Pancreas (tissue), 10 donors: ENCODE data around the gene CBY1. TPM values are rescaled to one million over a fixed set of nuclear protein-coding genes. Genes with fewer than 3 reads are reported as not detected.

Source experiments
- ATAC-seq, 4 donors: fragments of 200-7000 bp; cut with Tn5 transposase; one replicate each; pipeline versions ENCODE4 v1.8.0 to v1.9.1; 2020; ENCODE audit warnings: mild to moderate bottlenecking in 4 of 4, moderate library complexity in 4 of 4
- DNase-seq, 6 donors: peaks; one replicate each; pipeline ENCODE4 v3.0.0-alpha.2; 2020
- FAIRE-seq: peaks from 2 replicates; lab custom pipeline; 2012; peaks lifted over from hg19 to GRCh38; lab: Jason Lieb, UNC
- H3K27ac ChIP-seq, 4 donors: fragments of 200-600 bp; sonication (generic); 1 replicate in 3 of 4; 2 replicates in 1 of 4; pipeline versions ENCODE4 v1.5.0 to v1.8.0; 2020
- H3K27me3 ChIP-seq, 4 donors: fragments of 200-600 bp; one replicate each; pipeline ENCODE4 v1.8.0; 2021
- H3K36me3 ChIP-seq, 3 donors: fragments of 200-600 bp; sonication (generic) in 1 of 3; one replicate each; pipeline versions ENCODE4 v1.5.0 to v1.8.0; 2020 to 2021
- H3K4me1 ChIP-seq, 3 donors: fragments of 200-600 bp; one replicate each; pipeline ENCODE4 v1.8.0; 2021
- H3K4me3 ChIP-seq, 4 donors: fragments of 200-600 bp; sonication (generic) in 2 of 4; one replicate each; pipeline versions ENCODE4 v1.5.0 to v1.8.0; 2020 to 2021
- H3K9me3 ChIP-seq, 4 donors: fragments of 200-600 bp; one replicate each; pipeline ENCODE4 v1.8.0; 2021
- WGBS, 2 donors: extraction: QIAGEN DNeasy Blood & Tissue Kit; methylation state at CpG; one replicate each; pipeline ENCODE4 v1.1.7; 2013; 5-methylcytosine and 5-hydroxymethylcytosine counted together
- intact Hi-C, 3 donors: fragments of 100-400 bp; cut with DNase I; formaldehyde crosslinking; loops; one replicate each; pipeline versions ENCODE4 v1.11.1 to v1.14.2; 2022
- polyA plus RNA-seq, 2 donors: library from polyadenylated mRNA; stranded (reverse); fragments of 200-250 nt; gene quantifications; one replicate each; pipeline ENCODE4 v1.2.3, GENCODE V29; 2013
- total RNA-seq, 6 donors: library from RNA; stranded (reverse); fragmentation: NEBNext Ultra II Directional in 4 of 6; extraction: Animal tissue kit (Norgen Biotek cat#: 25700) in 4 of 6; gene quantifications; one replicate each; pipeline versions ENCODE4 v1.2.1 to v1.2.4, GENCODE V29; 2021 to 2023
- TF ChIP-seq, protein P1 (sequence below), 4 donors: fragments of 200-600 bp; sonication (generic) in 3 of 4; IDR thresholded peaks; one replicate each; pipeline versions ENCODE4 v1.5.0 to v1.8.0; 2021; ENCODE audit warnings: antibody characterized with exemption in 4 of 4
- donor health status: healthy with polysubstance abuse.
- donor health status: DM: no; HTN: no; CAD: no; lungs with moderate emphysema.
- donor health status: DM: no; HTN: no; CAD: no.
- donor health status: control.
- donor health status: control.
- donor health status: Bipolar disorder and iron deficiency.
- donor health status: DM: yes; HTN: yes; CAD: no.
- donor health status: DM: no; HTN: no; CAD: no.
- donor health status: DM: no; HTN: no; CAD: no.
- donor health status: DM: yes; HTN: yes; CAD: no.

CBY1 gene
- total and polyA plus RNA-seq, 8 donors = 15.3 to 37.1 (median 19.2) TPM

DNA sequence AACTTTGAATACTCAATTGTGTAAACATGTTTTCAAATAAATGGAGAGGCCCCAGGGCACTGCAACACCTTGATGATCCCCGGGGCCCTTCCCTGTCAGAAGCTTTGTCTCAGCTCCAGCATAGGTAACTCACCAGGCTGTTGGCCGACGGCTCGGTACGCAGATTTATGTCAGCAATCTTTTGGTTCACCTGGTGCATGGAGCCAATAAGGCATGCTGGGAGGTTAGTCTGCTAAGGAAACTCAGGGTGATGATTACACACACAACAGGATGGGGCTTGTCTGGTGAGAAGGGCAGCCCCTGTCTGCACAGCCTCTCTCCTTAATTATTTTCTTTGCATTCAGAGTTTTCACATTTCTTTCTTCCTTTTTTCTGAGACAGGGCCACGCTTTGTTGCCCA lies 11.0 kb upstream of the CBY1 start:
- Histone ChIP-seq H3K27ac (no peak overlapping the region), H3K27me3 (no peaks in the 10 kb centered on the region), H3K4me3 (no peak overlapping the region), H3K4me1 (no peaks in the 10 kb centered on the region), H3K9me3 (no peaks in the 10 kb centered on the region), H3K36me3 (no peaks in the 10 kb centered on the region)
- FAIRE-seq = no peak
- no peak for ATAC-seq
- TF ChIP-seq, protein P1, sequence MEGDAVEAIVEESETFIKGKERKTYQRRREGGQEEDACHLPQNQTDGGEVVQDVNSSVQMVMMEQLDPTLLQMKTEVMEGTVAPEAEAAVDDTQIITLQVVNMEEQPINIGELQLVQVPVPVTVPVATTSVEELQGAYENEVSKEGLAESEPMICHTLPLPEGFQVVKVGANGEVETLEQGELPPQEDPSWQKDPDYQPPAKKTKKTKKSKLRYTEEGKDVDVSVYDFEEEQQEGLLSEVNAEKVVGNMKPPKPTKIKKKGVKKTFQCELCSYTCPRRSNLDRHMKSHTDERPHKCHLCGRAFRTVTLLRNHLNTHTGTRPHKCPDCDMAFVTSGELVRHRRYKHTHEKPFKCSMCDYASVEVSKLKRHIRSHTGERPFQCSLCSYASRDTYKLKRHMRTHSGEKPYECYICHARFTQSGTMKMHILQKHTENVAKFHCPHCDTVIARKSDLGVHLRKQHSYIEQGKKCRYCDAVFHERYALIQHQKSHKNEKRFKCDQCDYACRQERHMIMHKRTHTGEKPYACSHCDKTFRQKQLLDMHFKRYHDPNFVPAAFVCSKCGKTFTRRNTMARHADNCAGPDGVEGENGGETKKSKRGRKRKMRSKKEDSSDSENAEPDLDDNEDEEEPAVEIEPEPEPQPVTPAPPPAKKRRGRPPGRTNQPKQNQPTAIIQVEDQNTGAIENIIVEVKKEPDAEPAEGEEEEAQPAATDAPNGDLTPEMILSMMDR (IDR thresholded peaks at IDR 0.05) = no peak
- intact Hi-C loops = no loop called here
- no peak for DNase-seq
- 94 to 97% methylated on average over 6 of the region's 6 CpGs for WGBS, 2 donors

DNA sequence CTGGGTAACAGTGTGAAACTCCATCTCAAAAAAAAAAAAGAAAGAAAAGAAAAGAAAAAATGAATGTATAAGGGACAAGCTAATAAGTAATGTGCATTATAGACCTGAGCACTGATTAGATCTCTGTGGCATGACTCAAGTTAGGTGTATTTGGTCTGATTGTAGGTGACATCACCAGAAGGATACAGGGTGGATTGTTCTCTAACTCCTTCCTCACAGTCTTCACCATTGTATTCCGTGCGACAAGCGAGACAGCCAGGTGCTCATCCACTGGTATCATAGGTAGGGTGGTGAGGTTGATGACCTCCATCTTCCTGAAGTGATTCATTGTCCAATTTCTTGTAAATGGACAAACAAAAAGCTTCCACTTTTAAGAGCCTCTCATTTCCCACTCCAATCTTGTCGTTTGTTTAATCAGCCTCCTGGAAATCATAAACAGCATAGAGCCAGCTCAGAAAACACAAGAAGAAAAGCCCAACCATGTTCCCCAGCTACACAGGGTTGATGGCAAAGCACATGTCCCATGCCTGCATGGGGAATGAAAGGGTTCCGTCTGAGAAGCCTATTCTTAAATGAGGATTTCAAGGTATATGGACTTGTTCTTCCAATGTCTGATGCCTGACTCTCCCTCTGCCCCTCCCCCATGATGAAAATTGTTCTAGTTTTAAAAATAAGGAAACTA lies 6.5 kb upstream of the CBY1 start:
- Histone ChIP-seq H3K27me3 (no peaks in the 10 kb centered on the region), H3K27ac (no peak overlapping the region), H3K4me3 (no peak overlapping the region), H3K9me3 (no peaks in the 10 kb centered on the region), H3K4me1 (no peaks in the 10 kb centered on the region), H3K36me3 (no peaks in the 10 kb centered on the region)
- intact Hi-C loops = no loop called here
- DNase-seq (no peak), FAIRE-seq (no peak), ATAC-seq (peak in 1 of 4 donors; percentile 27)
- TF ChIP-seq, protein P1 (IDR thresholded peaks at IDR 0.05) = no peak
- 66 to 68% methylated on average over 5 of the region's 5 CpGs for WGBS, 2 donors

DNA sequence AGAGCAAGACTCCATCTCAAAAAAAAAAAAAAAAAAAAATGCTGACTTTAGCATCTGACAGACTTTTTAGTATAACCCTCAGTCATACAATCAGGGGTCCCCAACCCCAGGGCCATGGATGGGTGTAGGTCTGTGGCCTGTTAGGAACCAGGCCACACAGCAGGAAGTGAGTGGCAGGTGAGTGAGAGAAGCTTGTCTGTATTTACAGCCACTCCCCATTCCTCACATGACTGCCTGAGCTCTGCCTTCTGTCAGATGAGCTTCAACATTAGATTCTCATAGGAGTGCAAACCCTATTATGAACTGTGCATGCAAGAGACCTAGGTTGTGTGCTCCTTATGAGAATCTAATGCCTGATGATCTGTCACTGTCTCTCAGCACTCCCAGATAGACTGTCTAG lies 3.6 kb upstream of the CBY1 start:
- Histone ChIP-seq H3K27ac (no peak overlapping the region), H3K4me3 (no peak overlapping the region), H3K27me3 (no peaks in the 10 kb centered on the region), H3K4me1 (peaks cover 0 to 7% (median 0%) of the 10 kb centered on the region in 3 donors), H3K36me3 (no peaks in the 10 kb centered on the region), H3K9me3 (no peaks in the 10 kb centered on the region)
- TF ChIP-seq, protein P1 (IDR thresholded peaks at IDR 0.05) = no peak
- no peak for DNase-seq
- no peak for ATAC-seq
- intact Hi-C loops = no loop called here
- no peak for FAIRE-seq

DNA sequence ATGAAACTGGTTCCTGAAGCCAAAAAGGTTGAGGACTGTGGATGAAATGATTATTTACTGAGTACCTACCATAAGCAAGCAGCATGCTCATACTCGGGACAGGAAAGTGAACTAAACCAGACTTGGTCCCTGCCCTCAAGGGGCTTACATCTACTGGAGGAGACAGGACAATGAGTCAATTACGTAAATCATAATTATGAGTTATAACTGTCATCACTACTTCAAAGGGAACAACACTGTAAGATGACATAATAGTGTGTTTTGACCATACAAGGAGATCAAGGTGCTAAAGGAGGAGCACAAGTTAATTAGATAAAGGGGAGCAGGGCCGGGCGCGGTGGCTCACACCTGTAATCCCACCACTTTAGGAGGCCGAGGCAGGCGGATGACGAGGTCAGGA lies 2.7 kb upstream of the CBY1 start:
- Histone ChIP-seq H3K9me3 (no peaks in the 10 kb centered on the region), H3K4me3 (no peak overlapping the region), H3K27ac (no peak overlapping the region), H3K4me1 (peaks cover 0 to 10% (median 0%) of the 10 kb centered on the region in 3 donors), H3K36me3 (no peaks in the 10 kb centered on the region), H3K27me3 (no peaks in the 10 kb centered on the region)
- ATAC-seq = no peak
- DNase-seq = no peak
- WGBS, 2 donors = 94 to 95% methylated on average over 8 of the region's 8 CpGs
- intact Hi-C loops = no loop called here
- TF ChIP-seq, protein P1 (IDR thresholded peaks at IDR 0.05) = no peak
- FAIRE-seq = no peak

DNA sequence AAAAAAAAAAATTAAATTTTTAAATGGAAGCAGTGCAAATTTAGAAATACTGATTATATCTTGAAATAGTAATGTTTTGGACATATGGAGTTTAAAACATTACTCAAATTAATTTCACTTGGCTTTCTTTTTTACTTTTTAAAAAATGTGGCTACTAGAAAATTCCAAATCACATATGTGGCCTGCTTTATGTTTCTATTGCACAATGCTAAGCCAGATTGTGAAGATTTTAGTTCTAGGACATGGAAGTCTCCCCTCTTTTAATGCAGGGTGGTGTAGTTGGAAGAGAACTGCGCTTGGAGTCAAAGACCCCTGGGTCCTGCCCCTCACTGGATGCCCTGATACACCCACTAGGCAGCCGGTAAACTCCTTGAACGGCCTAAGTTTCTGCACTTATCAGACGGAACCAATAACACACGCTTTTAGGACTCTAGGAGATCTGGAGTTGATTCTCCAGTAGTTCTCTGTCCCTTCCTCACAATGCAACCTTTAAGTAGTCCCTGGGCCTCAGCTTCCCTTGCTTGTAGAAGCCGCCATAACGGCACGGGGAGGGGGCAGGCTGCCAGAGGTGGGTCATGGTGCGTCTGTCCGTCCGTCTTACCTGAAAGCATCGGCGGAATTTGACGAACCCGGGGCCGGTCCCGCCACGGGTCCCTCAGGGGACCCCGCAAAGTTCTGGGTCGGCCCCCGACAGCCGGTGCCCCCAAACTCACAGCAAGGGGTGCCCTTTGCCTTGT lies 751 bp upstream of the CBY1 start:
- ATAC-seq (peak in 2 of 4 donors; percentile 2 to 3), FAIRE-seq (no peak), DNase-seq (no peak)
- no peaks in the 10 kb centered on the region for H3K27me3 ChIP-seq
- H3K27ac ChIP-seq = peak overlapping the region; percentile 83 to 95 (median 93)
- no peaks in the 10 kb centered on the region for H3K36me3 ChIP-seq
- TF ChIP-seq, protein P1 (IDR thresholded peaks at IDR 0.05) = no peak
- H3K9me3 ChIP-seq = no peaks in the 10 kb centered on the region
- intact Hi-C loops = no loop called here
- H3K4me3 ChIP-seq = peak overlapping the region; percentile 52 to 96 (median 73)
- H3K4me1 ChIP-seq = peaks cover 0 to 10% (median 0%) of the 10 kb centered on the region in 3 donors
- WGBS, 2 donors = 7 to 8% methylated on average over 22 of the region's 22 CpGs
